Measurements from ENCODE around the gene OTOG. TPM values are rescaled to one million over a fixed set of nuclear protein-coding genes. Genes with fewer than 3 reads are reported as not detected.

OTOG gene
- total RNA-seq, 1 donor from 2014 or later: not detected

DNA sequence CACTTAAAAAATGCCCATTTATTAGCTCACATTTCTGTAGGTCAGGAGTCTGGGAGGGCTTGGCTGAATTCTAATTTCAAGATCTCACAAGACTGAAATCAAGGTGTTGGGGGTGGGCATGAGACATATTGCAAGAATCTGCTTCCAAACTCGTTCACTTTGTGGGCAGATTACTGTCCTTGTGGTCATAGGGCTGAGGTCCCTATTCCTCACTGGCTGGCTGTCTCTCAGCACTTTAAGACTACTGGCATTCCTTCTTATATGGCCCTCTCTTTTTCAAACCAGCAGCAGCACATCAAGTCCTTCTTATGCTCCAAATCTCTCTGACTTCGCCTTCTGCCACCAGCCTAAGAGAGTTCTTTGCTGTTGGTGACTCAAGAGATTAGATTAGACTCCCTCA, 144.5 kb downstream of the OTOG start:
- no peak for ATAC-seq
- no peak for DNase-seq (ENCODE audit: low spot score)

GRCh38 chr11:17691976-17692375, 144.9 kb downstream of the OTOG start:
- ATAC-seq: no peak
- no peak for DNase-seq (ENCODE audit: low spot score)

DNA sequence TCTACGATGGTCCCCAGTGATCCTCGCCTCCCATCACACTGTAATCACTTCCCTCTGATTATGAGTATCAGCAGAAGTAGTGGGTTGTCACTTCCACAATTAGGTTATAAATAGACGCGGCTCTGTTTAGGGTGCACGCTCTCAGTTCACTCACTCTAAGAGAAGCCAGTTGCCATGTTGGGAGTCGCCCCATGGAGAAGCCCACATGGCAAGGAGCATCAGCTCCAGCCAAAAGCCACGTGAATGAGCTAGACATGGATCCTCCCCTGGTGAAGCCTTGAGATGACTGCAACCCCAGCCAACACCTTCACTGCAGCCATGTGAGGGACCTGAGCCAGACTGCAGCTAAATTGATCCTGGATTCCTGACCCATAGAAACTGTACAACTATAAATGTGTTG, 145.9 kb downstream of the OTOG start:
- DNase-seq (ENCODE audit: low spot score): no peak
- ATAC-seq: no peak

DNA sequence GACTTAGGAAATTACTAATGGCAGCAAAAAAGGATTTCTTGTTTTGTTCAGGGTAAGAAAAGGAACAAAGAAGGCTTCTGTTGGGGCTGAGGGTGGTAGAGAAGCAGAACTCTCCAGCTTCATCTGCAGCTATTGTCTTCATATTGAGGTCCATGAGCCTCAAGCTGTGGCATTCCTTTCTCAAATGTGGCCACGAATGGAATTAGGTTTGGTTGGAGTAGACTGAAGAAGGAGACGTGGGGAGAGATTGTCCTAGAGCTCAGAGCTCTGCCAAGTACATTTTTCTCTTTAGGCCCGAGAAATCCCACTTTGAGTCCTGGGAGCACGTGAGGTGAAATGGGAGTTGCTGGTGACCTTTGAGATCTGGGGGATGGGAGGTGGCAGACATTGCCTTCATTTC, 146.5 kb downstream of the OTOG start:
- ATAC-seq (no peak), DNase-seq (ENCODE audit: low spot score) (no peak)

GRCh38 chr11:17694494-17695110, 147.5 kb downstream of the OTOG start:
- no peak for DNase-seq (ENCODE audit: low spot score)
- ATAC-seq: no peak

- ATAC-seq: no peak
- no peak for DNase-seq (ENCODE audit: low spot score)
Observed at GRCh38 chr11:17695454-17696441, 148.7 kb downstream of the OTOG start.

DNA sequence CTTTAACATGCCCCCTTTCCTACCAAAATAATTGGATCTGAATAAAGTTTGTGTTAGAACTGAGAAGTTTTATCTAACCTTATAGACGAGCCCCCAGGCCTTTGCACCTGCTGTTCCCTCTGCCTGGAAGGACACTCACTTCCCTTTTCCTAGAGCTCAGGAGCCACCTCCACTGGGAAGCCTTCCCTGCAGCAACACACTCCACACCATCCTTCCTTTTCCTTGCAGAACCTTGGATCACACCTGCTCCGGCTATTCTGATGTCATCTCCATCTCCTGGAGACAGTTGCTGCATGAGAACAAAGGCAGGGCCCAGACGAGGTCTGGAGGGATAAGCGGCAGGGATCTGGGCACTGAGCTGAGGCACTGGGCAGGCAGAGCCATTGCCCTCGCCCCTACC, 149.7 kb downstream of the OTOG start:
- DNase-seq (ENCODE audit: low spot score) (no peak), ATAC-seq (no peak)

Other genes with a start within 250 kb of the OTOG start
- 0.35 TPM for gene NCR3LG1, start 195.5 kb upstream of the OTOG start, total RNA-seq
- 4.0 TPM for gene KCNJ11, start 158.6 kb upstream of the OTOG start, total RNA-seq
- gene ABCC8, start 70.4 kb upstream of the OTOG start, total RNA-seq: 0.83 TPM
- 1.2 TPM for gene USH1C, start 2.8 kb upstream of the OTOG start, total RNA-seq
- gene MYOD1, start 172.3 kb downstream of the OTOG start, total RNA-seq: not detected
- gene KCNC1, start 187.5 kb downstream of the OTOG start, total RNA-seq: not detected